ENCODE data around the gene TEAD1. TPM values are rescaled to one million over a fixed set of nuclear protein-coding genes. Genes with fewer than 3 reads are reported as not detected.

TEAD1 gene
- total RNA-seq, 4 donors from 2014 or later: 46.1 to 175 (median 126) TPM

DNA sequence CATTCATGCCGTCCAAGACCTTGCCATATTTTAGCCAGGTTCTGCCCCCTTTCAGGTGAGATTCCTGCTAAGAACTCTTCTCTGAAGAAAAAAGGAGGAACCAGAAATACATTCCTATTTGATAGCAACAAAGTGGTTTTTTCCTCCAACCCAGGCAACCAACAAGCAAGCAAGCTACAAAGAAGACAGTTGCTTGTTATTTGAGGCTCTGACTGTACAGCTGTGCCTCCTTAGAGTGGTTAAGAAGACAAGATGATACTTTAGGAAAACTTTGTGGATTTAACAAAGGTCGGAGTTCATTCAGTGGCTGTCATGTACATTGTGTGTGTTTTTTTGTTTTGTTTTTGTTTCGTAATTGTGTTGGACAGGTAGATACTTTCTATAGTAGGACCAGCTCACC, 21.7 kb downstream of the TEAD1 start:
- in situ Hi-C loops (cut with MboI; ENCODE audit: low sequenced_read_pairs in 4 of 4): loop anchor here in 2 of 4 donors (25.0 kb wide), 3 partner anchors 116 to 634 kb away; no protein-coding TSS in a partner anchor
- intact Hi-C loops (cut with DNase I; ENCODE audit: low total_unique reads): loop anchor here (5.0 kb wide), 1 partner anchor 71 kb away; no protein-coding TSS in a partner anchor
- H3K9me3 ChIP-seq: no peaks in the 10 kb centered on the region
- ATAC-seq: no peak
- peaks cover 92% of the 10 kb centered on the region in 2 donors for H3K4me1 ChIP-seq
- no peaks in the 10 kb centered on the region for H3K27me3 ChIP-seq
- no peak overlapping the region for H3K4me3 ChIP-seq
- peak overlapping the region; percentile 89 to 96 (median 94) for H3K27ac ChIP-seq
- no peak for TF ChIP-seq POLR2A (IDR thresholded peaks at IDR 0.05)
- no peak for DNase-seq
- H3K36me3 ChIP-seq: no peaks in the 10 kb centered on the region

DNA sequence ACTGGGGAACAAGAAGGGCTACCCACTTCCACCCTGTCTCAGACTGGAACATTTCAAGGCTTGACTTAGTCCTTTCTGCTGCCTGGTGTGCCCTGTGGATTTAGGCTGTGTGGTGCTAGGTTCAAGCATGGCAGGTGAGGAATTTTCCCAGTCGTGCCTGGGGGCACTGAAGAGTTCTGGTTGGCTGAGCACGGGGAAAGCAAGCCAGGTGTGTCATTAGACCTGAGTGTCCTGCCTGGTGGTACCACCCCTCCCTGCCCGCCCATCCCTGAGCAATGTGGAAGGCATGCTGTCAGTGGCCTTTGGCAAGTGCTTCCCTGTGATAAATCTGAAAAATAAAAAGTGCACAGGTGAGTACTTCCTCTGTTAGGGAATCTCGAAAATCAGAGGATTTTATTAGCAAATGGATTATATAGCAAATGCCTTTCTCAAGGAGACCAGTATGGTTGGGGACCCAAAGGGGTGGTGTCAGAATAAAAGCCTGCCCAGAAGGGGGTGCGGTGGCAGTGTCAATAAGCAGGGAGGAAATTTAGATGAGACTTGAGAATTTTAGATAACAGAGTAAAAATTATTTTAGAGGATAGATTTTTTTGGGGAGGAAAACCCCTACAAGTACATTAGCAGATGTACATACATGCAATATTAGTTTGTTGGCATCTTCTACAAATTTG, 22.8 kb downstream of the TEAD1 start:
- DNase-seq (no peak), ATAC-seq (no peak)
- Histone ChIP-seq H3K4me1 (peaks cover 92% of the 10 kb centered on the region in 2 donors), H3K4me3 (no peak overlapping the region), H3K9me3 (no peaks in the 10 kb centered on the region), H3K27ac (peak overlapping the region; percentile 89 to 96 (median 94)), H3K36me3 (no peaks in the 10 kb centered on the region), H3K27me3 (no peaks in the 10 kb centered on the region)
- intact Hi-C loops (cut with DNase I; ENCODE audit: low total_unique reads): loop anchor here (5.0 kb wide), 1 partner anchor 70 kb away; no protein-coding TSS in a partner anchor
- in situ Hi-C loops (cut with MboI; ENCODE audit: low sequenced_read_pairs in 4 of 4): loop anchor here in 2 of 4 donors (25.0 kb wide), 3 partner anchors 115 to 635 kb away; no protein-coding TSS in a partner anchor
- TF ChIP-seq, protein P1, sequence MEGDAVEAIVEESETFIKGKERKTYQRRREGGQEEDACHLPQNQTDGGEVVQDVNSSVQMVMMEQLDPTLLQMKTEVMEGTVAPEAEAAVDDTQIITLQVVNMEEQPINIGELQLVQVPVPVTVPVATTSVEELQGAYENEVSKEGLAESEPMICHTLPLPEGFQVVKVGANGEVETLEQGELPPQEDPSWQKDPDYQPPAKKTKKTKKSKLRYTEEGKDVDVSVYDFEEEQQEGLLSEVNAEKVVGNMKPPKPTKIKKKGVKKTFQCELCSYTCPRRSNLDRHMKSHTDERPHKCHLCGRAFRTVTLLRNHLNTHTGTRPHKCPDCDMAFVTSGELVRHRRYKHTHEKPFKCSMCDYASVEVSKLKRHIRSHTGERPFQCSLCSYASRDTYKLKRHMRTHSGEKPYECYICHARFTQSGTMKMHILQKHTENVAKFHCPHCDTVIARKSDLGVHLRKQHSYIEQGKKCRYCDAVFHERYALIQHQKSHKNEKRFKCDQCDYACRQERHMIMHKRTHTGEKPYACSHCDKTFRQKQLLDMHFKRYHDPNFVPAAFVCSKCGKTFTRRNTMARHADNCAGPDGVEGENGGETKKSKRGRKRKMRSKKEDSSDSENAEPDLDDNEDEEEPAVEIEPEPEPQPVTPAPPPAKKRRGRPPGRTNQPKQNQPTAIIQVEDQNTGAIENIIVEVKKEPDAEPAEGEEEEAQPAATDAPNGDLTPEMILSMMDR (IDR thresholded peaks at IDR 0.05 in 4 of 5, conservative IDR thresholded peaks at IDR 0.05 in 1 of 5): no peak
- TF ChIP-seq POLR2A (IDR thresholded peaks at IDR 0.05): no peak

DNA sequence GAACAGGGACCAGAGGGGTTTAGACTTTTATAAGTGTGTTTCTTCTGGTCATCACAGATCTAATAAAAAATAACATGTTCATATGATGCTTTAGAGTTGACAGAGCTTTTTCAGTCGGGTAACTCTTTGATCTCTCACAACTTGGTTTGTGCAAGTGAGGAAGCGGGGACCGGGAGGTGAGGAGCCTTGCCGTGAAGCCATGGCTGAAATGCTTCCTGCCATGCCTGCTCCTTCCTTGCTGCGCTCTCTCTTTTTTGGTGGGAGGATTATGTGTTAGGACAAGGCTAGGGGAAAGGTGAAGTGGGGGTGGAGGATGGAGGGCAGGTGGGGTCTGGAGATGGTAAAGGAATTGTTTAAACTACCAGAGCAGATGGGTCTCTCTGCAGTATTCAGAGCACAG, 23.8 kb downstream of the TEAD1 start:
- Histone ChIP-seq H3K27me3 (no peaks in the 10 kb centered on the region), H3K4me3 (no peak overlapping the region), H3K4me1 (peaks cover 91 to 92% of the 10 kb centered on the region in 2 donors), H3K27ac (peak overlapping the region; percentile 89 to 96 (median 94)), H3K9me3 (no peaks in the 10 kb centered on the region), H3K36me3 (no peaks in the 10 kb centered on the region)
- TF ChIP-seq, protein P1 (IDR thresholded peaks at IDR 0.05 in 4 of 5, conservative IDR thresholded peaks at IDR 0.05 in 1 of 5): no peak
- TF ChIP-seq POLR2A (IDR thresholded peaks at IDR 0.05): no peak
- in situ Hi-C loops (cut with MboI; ENCODE audit: low sequenced_read_pairs in 4 of 4) (loop anchor here in 2 of 4 donors (25.0 kb wide), 3 partner anchors 114 to 636 kb away; no protein-coding TSS in a partner anchor), intact Hi-C loops (cut with DNase I; ENCODE audit: low total_unique reads) (loop anchor here (5.0 kb wide), 1 partner anchor 69 kb away; no protein-coding TSS in a partner anchor)
- no peak for ATAC-seq
- no peak for DNase-seq

DNA sequence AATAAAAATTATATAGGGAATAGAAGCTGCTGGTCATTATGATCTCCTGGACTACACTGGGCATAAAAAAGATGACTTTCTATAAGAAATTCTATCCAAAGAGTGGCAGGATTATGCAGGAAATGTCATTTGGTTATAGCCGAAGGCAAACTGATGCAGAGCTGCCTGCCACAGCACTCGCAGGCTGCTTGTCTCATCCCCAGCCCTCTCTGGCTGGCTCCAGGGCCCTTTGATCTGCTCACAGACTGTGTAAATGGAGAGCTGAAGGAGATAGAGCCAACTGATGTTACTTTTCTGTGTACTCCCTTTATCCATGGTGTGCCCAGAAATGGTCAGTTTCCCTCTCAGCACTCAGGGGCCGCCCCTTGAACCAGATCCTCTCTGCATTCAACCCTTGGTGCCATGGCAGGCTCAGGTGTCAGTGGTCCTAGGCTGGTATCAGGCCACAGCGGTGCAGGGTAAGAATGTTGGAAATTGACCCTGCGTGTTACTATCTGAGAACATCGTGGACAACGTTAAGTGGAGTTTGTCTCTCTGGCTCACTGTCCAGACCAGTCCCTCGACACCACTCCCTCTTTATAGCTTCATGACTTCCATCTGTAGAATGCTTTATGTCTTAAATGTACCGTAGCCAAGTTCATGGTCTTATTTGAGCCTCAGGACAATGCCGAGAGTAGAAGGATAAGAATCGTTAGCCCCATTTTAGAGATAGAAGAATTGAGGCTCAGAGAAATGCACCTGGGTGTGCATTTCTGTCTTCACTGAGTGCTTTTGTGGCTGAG, 27.8 kb downstream of the TEAD1 start:
- Histone ChIP-seq H3K36me3 (no peaks in the 10 kb centered on the region), H3K27ac (peak overlapping the region; percentile 10 to 81 (median 46)), H3K4me3 (no peak overlapping the region), H3K27me3 (no peaks in the 10 kb centered on the region), H3K4me1 (peaks cover 85% of the 10 kb centered on the region in 2 donors), H3K9me3 (no peaks in the 10 kb centered on the region)
- DNase-seq: no peak
- no peak for TF ChIP-seq POLR2A (IDR thresholded peaks at IDR 0.05)
- TF ChIP-seq, protein P1 (IDR thresholded peaks at IDR 0.05 in 4 of 5, conservative IDR thresholded peaks at IDR 0.05 in 1 of 5): no peak
- in situ Hi-C loops (cut with MboI; ENCODE audit: low sequenced_read_pairs in 4 of 4) (no loop called here), intact Hi-C loops (cut with DNase I; ENCODE audit: low total_unique reads) (no loop called here)
- no peak for ATAC-seq

DNA sequence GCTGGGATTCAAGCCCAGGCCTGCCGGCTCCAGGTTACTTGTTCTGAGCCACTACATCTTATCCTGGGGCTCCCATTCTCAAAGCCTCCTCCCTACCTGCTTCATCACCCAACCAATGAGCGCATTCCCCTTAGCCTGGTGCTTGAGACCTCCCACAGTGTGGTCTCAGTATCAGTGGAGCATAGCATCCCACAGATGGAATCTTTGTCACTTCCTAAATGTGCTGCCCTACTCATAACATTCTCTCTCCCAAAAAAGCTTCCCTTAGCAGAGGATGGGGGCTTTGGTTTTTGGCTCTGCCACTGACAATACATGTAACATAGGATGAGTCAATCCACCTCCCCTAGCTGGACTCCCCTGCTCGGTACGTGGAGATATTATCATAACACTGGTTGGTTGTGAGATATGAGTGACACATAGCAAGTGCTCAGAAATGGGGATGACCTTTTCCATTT, 28.8 kb downstream of the TEAD1 start:
- in situ Hi-C loops (cut with MboI; ENCODE audit: low sequenced_read_pairs in 4 of 4): no loop called here
- TF ChIP-seq, protein P1 (IDR thresholded peaks at IDR 0.05 in 4 of 5, conservative IDR thresholded peaks at IDR 0.05 in 1 of 5): no peak
- TF ChIP-seq POLR2A (IDR thresholded peaks at IDR 0.05): no peak
- H3K4me1 ChIP-seq: peaks cover 86 to 88% of the 10 kb centered on the region in 2 donors
- no peaks in the 10 kb centered on the region for H3K27me3 ChIP-seq
- H3K27ac ChIP-seq: peak overlapping the region in 2 of 4 donors; percentile 51 to 81
- DNase-seq (no peak), ATAC-seq (no peak)
- no peaks in the 10 kb centered on the region for H3K36me3 ChIP-seq
- no peaks in the 10 kb centered on the region for H3K9me3 ChIP-seq
- H3K4me3 ChIP-seq: no peak overlapping the region
- intact Hi-C loops (cut with DNase I; ENCODE audit: low total_unique reads): no loop called here

All from gastrocnemius medialis (tissue), 4 donors.